ENCODE results near the gene NTRK3. TPM values are rescaled to one million over a fixed set of nuclear protein-coding genes. Genes with fewer than 3 reads are reported as not detected.

Gene NTRK3
- total and polyA plus RNA-seq, 12 donors, result 1.6 to 8.5 (median 3.3) TPM

DNA sequence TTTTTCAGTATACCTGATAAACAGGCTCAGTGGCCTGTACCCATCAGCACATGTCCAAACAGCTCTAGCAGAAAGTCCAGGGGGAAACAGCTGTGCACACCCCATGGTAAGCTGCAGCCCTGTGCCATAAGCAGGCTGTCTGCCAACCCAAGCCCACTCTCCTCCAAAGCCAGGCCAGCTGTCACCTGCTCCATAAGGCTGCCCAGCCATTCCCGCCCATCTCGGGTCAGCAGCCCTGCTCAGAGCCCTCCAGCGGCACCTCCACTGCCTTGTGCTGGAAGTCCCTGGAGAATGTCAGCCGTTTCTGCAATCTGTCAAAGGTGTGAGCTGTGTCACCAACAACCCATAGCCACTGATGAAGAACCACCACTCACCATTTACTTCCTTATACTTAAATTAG is 82.0 kb downstream of the NTRK3 start:
- intact Hi-C loops (cut with DNase I), result no loop called here
- WGBS, 4 donors, result 20 to 65% (median 47%) methylated on average over 1 to 4 of the region's 4 CpGs
- Histone ChIP-seq H3K27me3 (no peaks in the 10 kb centered on the region), H3K9me3 (replicated peaks in 1 of 3) (no peaks in the 10 kb centered on the region), H3K36me3 (replicated peaks in 1 of 2) (no peaks in the 10 kb centered on the region), H3K4me3 (no peak overlapping the region), H3K4me1 (replicated peaks in 1 of 2) (no peaks in the 10 kb centered on the region), H3K27ac (no peak overlapping the region)
- DNase-seq, result no peak
- TF ChIP-seq, protein P1, sequence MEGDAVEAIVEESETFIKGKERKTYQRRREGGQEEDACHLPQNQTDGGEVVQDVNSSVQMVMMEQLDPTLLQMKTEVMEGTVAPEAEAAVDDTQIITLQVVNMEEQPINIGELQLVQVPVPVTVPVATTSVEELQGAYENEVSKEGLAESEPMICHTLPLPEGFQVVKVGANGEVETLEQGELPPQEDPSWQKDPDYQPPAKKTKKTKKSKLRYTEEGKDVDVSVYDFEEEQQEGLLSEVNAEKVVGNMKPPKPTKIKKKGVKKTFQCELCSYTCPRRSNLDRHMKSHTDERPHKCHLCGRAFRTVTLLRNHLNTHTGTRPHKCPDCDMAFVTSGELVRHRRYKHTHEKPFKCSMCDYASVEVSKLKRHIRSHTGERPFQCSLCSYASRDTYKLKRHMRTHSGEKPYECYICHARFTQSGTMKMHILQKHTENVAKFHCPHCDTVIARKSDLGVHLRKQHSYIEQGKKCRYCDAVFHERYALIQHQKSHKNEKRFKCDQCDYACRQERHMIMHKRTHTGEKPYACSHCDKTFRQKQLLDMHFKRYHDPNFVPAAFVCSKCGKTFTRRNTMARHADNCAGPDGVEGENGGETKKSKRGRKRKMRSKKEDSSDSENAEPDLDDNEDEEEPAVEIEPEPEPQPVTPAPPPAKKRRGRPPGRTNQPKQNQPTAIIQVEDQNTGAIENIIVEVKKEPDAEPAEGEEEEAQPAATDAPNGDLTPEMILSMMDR (IDR thresholded peaks at IDR 0.05), result no peak
- no peak for TF ChIP-seq POLR2A (IDR thresholded peaks at IDR 0.05)

DNA sequence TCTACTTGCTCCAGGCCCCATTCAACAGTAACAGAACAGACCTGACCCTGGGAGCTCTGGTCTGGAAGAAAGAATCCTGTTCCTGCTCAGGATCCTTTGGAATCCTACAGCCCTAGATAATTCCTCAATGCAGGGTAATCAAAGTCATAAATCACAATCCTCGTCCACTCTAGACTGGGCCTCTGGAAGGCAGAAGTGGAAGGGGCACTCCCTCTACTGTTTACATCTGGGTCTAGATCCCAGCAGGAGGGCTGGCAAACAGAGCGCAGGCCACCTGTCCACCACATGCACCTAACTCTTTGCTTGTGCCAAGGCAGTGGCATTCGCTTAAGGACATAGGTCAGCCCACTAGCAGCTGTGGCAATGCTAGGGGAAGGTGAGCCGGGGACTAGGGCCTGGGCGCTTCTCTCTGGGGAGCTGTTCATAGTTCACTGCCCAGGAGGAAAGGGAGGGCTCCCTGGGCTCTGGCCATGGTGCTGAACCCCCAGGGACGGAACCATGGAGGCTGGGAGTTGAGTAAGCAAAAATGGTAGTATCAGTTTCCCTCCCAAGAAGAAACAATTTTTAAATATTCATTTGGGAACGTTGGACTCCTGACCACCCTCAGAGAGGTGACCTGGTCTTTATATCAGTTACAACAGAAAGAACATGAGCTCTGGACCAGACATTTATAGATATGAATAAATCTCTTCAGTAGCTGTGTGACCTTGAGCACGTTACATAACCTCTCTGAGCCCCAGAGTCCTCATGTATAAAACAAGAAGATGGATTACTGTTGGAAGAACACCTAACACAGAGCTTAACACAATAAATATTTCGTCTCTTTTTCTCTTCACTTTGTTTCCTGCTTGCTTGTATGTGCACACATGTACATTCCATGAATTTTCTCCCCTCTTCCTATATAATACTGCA is 90.2 kb downstream of the NTRK3 start:
- TF ChIP-seq, protein P1 (IDR thresholded peaks at IDR 0.05), result no peak
- no peak for TF ChIP-seq POLR2A (IDR thresholded peaks at IDR 0.05)
- no peaks in the 10 kb centered on the region for H3K27me3 ChIP-seq
- intact Hi-C loops (cut with DNase I), result no loop called here
- WGBS, 4 donors, result 29 to 35% (median 33%) methylated on average over 5 to 9 of the region's 9 CpGs
- no peaks in the 10 kb centered on the region for H3K4me1 ChIP-seq (replicated peaks in 1 of 2)
- H3K4me3 ChIP-seq, result no peak overlapping the region
- no peaks in the 10 kb centered on the region for H3K36me3 ChIP-seq (replicated peaks in 1 of 2)
- H3K9me3 ChIP-seq (replicated peaks in 1 of 3), result no peaks in the 10 kb centered on the region
- H3K27ac ChIP-seq, result no peak overlapping the region
- DNase-seq, result peak in 4 of 7 donors; percentile 7 to 18 (median 12)

DNA sequence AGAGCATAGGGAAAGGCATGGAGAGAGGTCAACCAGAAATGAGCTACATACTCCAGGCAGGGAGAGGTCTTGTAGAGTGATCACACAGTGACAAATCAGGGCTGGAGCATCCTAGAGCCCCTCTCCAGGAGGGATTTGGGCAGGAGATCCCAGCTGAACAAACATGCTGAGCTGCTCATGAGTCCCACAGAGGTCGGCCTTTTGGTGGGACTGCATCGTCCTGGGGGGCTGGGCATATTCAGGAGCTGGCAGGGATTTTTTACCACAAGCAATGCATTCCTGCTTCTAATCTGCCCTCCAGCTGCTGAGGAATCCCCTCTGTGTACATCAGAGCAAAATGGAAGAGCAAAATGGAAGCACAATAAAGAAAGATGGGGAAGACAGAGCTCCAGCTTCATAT is 94.9 kb downstream of the NTRK3 start:
- Histone ChIP-seq H3K27ac (no peak overlapping the region), H3K36me3 (replicated peaks in 1 of 2) (no peaks in the 10 kb centered on the region), H3K27me3 (no peaks in the 10 kb centered on the region), H3K4me3 (no peak overlapping the region), H3K4me1 (replicated peaks in 1 of 2) (no peaks in the 10 kb centered on the region), H3K9me3 (replicated peaks in 1 of 3) (no peaks in the 10 kb centered on the region)
- DNase-seq, result no peak
- intact Hi-C loops (cut with DNase I), result no loop called here
- no peak for TF ChIP-seq POLR2A (IDR thresholded peaks at IDR 0.05)
- TF ChIP-seq, protein P1 (IDR thresholded peaks at IDR 0.05), result no peak
- WGBS, 4 donors, result 31 to 67% (median 42%) methylated on average over 2 of the region's 2 CpGs

DNA sequence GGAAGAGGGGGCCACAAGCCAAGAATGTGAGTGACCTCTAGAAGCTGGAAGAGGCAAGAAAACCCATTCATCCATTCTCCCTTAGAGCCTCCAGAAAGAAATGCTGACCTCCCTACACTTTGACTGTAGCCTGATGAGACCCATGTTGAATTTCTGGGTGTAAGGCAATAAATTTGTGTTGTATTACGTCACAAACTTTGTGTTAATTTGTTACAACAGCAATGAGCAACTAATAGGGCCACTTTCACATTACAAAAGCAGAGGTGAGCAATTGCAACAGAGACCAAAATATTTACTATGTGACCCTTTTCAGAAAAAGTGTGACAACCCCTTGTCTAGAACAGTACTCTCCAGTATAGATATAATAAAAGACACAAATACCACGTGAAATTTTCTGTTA is 101.2 kb downstream of the NTRK3 start:
- Histone ChIP-seq H3K4me1 (replicated peaks in 1 of 2) (no peaks in the 10 kb centered on the region), H3K36me3 (replicated peaks in 1 of 2) (no peaks in the 10 kb centered on the region), H3K9me3 (replicated peaks in 1 of 3) (no peaks in the 10 kb centered on the region), H3K27ac (no peak overlapping the region), H3K4me3 (no peak overlapping the region), H3K27me3 (no peaks in the 10 kb centered on the region)
- DNase-seq, result no peak
- intact Hi-C loops (cut with DNase I), result no loop called here
- no peak for TF ChIP-seq POLR2A (IDR thresholded peaks at IDR 0.05)
- TF ChIP-seq, protein P1 (IDR thresholded peaks at IDR 0.05), result no peak
- WGBS, 4 donors, result 45 to 64% (median 52%) methylated on average over 2 of the region's 2 CpGs
